Stimulated activated CD4-positive, alpha-beta T cell treated with anti-CD3 and anti-CD28 coated beads, Interleukin-1b, Interleukin-23, amount 100 ng/mL, for 24 hours (primary cell): ENCODE data around the gene DIAPH1.

Source experiments
- DNase-seq, 4 experiments: peaks; one replicate each; pipeline ENCODE4 v3.0.0-alpha.2; 2020; ENCODE audit warnings: low read depth in 4 of 4, low spot score in 1 of 4

Gene DIAPH1

GRCh38 chr5:141508440-141508797 is 110.4 kb downstream of the DIAPH1 start:
- DNase-seq, result no peak

- no peak for DNase-seq
These were observed 111.3 kb downstream of the DIAPH1 start for GRCh38 chr5:141507387-141508091.

GRCh38 chr5:141506381-141507155 is 112.2 kb downstream of the DIAPH1 start:
- no peak for DNase-seq

DNA sequence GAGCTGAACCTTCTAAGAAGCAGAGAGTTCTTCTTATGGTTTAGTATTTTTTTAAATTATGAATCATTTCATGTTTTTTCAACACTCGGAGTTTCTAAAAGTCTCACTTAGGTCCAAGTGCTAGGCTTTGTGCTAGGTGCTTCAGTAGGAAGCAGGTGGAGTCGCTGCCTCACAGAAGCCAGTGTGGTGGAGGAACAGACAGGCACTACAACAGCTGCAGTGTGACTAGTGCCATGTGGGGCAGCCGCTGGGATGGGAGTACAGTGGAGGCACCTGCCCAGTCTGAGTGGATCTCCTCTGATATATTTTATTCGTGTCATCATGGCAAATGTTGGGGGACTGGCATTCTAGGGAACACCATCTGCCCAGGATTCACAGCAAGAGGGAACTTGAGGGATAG is 114.6 kb downstream of the DIAPH1 start:
- no peak for DNase-seq

- DNase-seq, result no peak
These were observed 115.1 kb downstream of the DIAPH1 start for GRCh38 chr5:141503681-141504080.

DNA sequence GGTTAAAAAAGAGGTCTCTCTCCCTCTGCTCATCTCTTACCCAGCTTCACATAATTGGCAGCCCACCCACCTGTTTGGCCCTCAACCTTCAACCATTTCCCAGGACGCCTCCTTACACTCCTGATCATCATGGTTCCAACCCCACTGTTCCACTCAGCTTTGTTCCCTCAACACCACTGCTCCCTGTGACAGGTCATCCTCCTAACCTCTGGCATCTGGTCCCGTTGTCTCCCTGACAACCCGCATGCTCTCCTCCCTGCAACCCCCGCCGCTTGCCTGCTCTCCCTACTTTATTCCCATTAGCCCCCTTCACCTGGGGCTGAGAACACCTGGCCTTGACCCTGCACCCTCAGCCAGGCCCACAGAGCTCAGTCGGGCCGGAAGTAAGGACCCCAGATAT is 117.0 kb downstream of the DIAPH1 start:
- DNase-seq, result no peak

DNA sequence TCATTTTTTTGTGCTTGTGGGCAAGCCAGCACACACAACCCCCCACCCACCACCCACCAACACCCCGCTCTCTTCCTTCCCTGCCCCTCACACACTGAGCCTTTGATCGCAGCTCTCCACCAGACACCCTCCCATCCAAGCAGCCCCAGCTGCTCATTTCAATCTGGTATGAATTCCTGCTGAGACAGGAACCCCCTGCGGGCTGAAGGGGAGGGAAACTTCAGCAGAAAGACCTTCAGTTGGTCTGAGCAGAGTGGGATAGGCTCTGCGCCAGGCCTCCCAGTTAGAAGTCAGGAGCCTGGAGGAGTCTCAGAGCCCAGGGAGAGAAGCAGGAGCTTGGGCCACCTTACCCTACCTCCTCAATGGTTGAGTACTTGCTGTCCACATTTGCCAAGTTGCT is 122.8 kb downstream of the DIAPH1 start:
- no peak for DNase-seq

GRCh38 chr5:141495453-141495811 is 123.4 kb downstream of the DIAPH1 start:
- DNase-seq, result no peak

- no peak for DNase-seq
These were observed 123.9 kb downstream of the DIAPH1 start for GRCh38 chr5:141494761-141495452.

- DNase-seq, result no peak
These were observed 125.0 kb downstream of the DIAPH1 start for GRCh38 chr5:141493500-141494422.

DNA sequence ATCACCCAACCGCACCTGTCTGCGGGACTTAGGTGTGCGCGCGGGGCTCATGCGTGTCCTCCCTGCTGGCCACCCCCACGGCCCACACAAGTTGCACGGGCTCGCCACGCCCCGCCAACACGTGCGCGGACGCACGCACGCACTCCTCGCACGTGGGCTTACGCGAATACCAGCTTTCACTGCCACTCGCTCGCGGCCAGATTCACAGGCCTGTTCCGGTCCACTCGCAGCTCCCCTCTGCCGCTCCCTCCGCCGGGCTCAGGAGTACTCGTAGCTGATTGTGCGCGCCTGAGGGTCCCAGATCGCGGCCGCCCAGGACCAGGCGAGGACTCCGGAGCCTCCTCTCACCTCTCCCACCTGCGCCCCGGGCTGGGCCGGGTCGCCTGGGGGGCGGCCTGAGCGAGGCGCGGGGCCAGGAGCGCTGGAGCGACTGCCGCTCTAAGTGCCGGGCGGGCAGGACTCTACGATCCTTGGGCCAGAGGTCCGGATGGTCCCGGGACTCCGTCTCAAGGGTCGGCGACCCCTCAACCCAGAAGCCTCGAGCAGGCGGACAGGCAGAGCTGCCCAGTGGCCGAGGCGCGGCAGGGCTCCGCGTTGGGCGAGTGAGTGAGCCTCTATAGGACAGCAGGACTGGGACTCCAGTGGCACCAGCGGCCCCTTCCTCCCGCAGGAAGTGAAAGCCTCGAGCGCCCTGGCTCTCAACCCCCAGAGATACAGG is 126.5 kb downstream of the DIAPH1 start:
- DNase-seq, result no peak

DNA sequence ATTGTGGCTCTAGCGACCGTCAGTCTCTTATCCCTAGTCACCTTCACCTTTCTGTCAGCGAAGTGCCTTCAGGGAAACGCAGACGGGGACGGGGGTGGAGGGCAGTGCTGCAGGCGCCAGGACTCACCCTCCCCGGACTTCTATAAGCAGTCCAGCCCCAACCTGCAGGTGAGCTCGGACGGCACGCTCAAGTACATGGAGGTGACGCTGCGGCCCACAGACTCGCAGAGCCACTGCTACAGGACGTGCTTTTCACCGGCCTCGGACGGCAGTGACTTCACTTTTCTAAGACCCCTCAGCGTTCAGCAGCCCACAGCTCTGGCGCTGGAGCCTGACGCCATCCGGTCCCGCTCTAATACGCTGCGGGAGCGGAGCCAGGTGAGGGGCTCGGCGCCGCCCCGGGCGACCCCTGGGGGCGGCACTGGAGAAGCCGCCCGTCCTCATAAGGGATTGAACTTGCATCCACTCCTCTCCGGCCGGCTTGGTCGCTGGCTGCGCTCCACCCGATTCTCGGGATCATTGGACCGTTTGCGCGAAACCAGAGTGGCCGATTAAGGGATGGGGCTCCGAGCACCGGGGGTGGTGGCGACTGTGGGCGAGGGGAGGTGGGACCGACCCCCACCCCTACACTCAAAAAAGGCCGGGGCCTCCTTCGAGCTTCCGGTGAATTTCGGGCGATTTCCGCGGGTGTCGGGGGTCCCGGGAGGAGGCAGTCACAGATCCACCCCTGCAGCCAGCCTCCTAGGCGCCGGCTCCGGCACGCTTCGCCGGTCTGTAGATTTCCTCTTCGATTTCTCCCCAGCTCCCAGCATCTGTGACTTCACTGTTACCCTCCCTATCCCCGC is 127.3 kb downstream of the DIAPH1 start:
- DNase-seq, result no peak

GRCh38 chr5:141490771-141491170 is 128.0 kb downstream of the DIAPH1 start:
- no peak for DNase-seq

- DNase-seq, result no peak
These were observed 128.5 kb downstream of the DIAPH1 start for GRCh38 chr5:141490271-141490670.

GRCh38 chr5:141489841-141490240 is 129.0 kb downstream of the DIAPH1 start:
- no peak for DNase-seq

GRCh38 chr5:141488591-141489561 is 129.9 kb downstream of the DIAPH1 start, which contains the start of gene PCDHGC5:
Gene PCDHGC5, plus strand, starts transcription at chr5:141489081. Its CDS starts 160 bp downstream, at chr5:141489241.
- DNase-seq, result no peak

- DNase-seq, result no peak
These were observed 131.7 kb downstream of the DIAPH1 start for GRCh38 chr5:141487131-141487530.

GRCh38 chr5:141486091-141486490 is 132.7 kb downstream of the DIAPH1 start:
- DNase-seq, result no peak
